HepG2 (cell line): Measurements from ENCODE around the gene GRIK5.

Experiments used
- ATF7 ChIP-seq, 2 experiments: fragments of 450-650 bp in 1 of 2; sonication (generic) in 1 of 2; formaldehyde crosslinking in 1 of 2; IDR thresholded peaks; 2 replicates each; pipeline versions ENCODE4 v1.4.0 to v1.6.1; 2016 to 2020; ENCODE audit warnings: antibody characterized with exemption in 1 of 2, mild to moderate bottlenecking in 1 of 2, missing genetic modification reagents in 1 of 2
- CBX2 ChIP-seq, 2 experiments: fragments of 200-600 bp in 1 of 2; sonication (generic); formaldehyde crosslinking in 1 of 2; IDR thresholded peaks; 2 replicates each; pipeline versions ENCODE4 v1.7.0 to v1.8.1; 2018 to 2022; ENCODE audit warnings: low read depth in 2 of 2, low read length in 1 of 2, mild to moderate bottlenecking in 1 of 2, missing genetic modification reagents in 1 of 2
- EZH2 ChIP-seq: conservative IDR thresholded peaks from 2 replicates; pipeline ENCODE4 v1.6.1; 2012; ENCODE audit warnings: mild to moderate bottlenecking, low read depth, low read length, moderate library complexity
- FOSL2 ChIP-seq: sonication (generic); formaldehyde crosslinking; IDR thresholded peaks from 2 replicates; pipeline ENCODE4 v1.4.0; 2020; ENCODE audit warnings: missing genetic modification reagents
- PCBP2 ChIP-seq: fragments of 200-400 bp; formaldehyde crosslinking; optimal IDR thresholded peaks from 2 replicates; pipeline ENCODE3; 2018; ENCODE audit warnings: low read length, low read depth; ENCODE audit not compliant: poor library complexity, severe bottlenecking
- RFXAP ChIP-seq: sonication (generic); formaldehyde crosslinking; IDR thresholded peaks from 2 replicates; pipeline ENCODE4 v1.4.0; 2020; ENCODE audit warnings: missing genetic modification reagents, borderline replicate concordance
- SIN3A ChIP-seq: IDR thresholded peaks from 2 replicates; pipeline ENCODE4 v1.6.1; 2011; ENCODE audit warnings: low read depth, mild to moderate bottlenecking, control low read depth, low read length, borderline replicate concordance
- ZBTB8A ChIP-seq: sonication (generic); formaldehyde crosslinking; IDR thresholded peaks from 2 replicates; pipeline ENCODE4 v1.4.0; 2020; ENCODE audit warnings: mild to moderate bottlenecking, low read depth, missing genetic modification reagents, borderline replicate concordance
- ZNF7 ChIP-seq: IDR thresholded peaks from 2 replicates; pipeline ENCODE4 v1.6.1; 2016; ENCODE audit warnings: missing biosample characterization, missing genetic modification reagents
- ZNF780A ChIP-seq: sonication (generic); formaldehyde crosslinking; IDR thresholded peaks from 2 replicates; pipeline ENCODE4 v1.8.0; 2022; ENCODE audit warnings: mild to moderate bottlenecking, missing genetic modification reagents, moderate library complexity
- ZSCAN20 ChIP-seq: sonication (generic); formaldehyde crosslinking; IDR thresholded peaks from 2 replicates; pipeline ENCODE4 v1.4.0; 2020; ENCODE audit warnings: missing genetic modification reagents, mild to moderate bottlenecking, borderline replicate concordance
- TF ChIP-seq, protein P1 (sequence below): sonication (generic); formaldehyde crosslinking; IDR thresholded peaks from 2 replicates; pipeline ENCODE4 v1.4.0; 2020; ENCODE audit warnings: missing genetic modification reagents
- TF ChIP-seq, protein P2 (sequence below): sonication (generic); formaldehyde crosslinking; IDR thresholded peaks from 2 replicates; pipeline ENCODE4 v1.8.0; 2022; ENCODE audit warnings: mild to moderate bottlenecking, missing genetic modification reagents
- TF ChIP-seq, protein P3 (sequence below), 2 experiments: IDR thresholded peaks; 2 replicates each; pipeline ENCODE4 v1.6.1; 2011 to 2012; ENCODE audit warnings: low read length in 2 of 2, borderline replicate concordance in 1 of 2, low read depth in 1 of 2, mild to moderate bottlenecking in 1 of 2, moderate library complexity in 1 of 2

DNA sequence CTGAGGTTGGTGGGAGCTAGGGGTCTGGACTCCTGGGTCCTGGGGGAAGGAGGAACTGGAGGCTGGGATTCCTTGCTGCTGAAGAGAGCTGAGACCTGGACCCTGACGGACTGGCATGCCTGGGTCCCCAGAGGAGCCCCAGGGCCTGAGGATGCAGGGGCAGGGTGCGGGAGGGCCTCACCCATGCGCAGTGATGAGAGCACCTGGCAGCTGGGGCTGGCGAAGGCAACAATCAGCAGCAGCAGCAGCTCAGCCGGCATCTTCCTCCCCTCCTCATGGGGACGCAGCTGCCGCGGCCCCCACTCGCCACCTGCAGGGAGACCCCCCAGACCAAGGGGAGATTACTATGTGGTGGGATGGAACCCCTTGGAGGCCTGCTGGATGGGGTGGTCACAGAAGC lies 4.5 kb downstream of the GRIK5 start:
- TF ChIP-seq, protein P1, sequence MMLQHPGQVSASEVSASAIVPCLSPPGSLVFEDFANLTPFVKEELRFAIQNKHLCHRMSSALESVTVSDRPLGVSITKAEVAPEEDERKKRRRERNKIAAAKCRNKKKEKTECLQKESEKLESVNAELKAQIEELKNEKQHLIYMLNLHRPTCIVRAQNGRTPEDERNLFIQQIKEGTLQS (CRISPR knock-in tag), result no peak
- no peak for TF ChIP-seq EZH2
- TF ChIP-seq, protein P2, sequence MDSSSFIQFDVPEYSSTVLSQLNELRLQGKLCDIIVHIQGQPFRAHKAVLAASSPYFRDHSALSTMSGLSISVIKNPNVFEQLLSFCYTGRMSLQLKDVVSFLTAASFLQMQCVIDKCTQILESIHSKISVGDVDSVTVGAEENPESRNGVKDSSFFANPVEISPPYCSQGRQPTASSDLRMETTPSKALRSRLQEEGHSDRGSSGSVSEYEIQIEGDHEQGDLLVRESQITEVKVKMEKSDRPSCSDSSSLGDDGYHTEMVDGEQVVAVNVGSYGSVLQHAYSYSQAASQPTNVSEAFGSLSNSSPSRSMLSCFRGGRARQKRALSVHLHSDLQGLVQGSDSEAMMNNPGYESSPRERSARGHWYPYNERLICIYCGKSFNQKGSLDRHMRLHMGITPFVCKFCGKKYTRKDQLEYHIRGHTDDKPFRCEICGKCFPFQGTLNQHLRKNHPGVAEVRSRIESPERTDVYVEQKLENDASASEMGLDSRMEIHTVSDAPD (CRISPR knock-in tag), result no peak
- TF ChIP-seq ZNF7 (CRISPR knock-in tag), result no peak
- no peak for TF ChIP-seq CBX2 (IDR thresholded peaks at IDR 0.05; ENCODE audit: low read depth, low read length)
- no peak for TF ChIP-seq CBX2 (CRISPR knock-in tag; IDR thresholded peaks at IDR 0.05; ENCODE audit: low read depth)
- no peak for TF ChIP-seq SIN3A
- TF ChIP-seq RFXAP (CRISPR knock-in tag), result no peak
- no peak for TF ChIP-seq PCBP2
- no peak for TF ChIP-seq ATF7 (IDR thresholded peaks at IDR 0.05)
- no peak for TF ChIP-seq ATF7 (CRISPR knock-in tag; IDR thresholded peaks at IDR 0.05)
- no peak for TF ChIP-seq ZBTB8A (CRISPR knock-in tag)
- TF ChIP-seq, protein P3, sequence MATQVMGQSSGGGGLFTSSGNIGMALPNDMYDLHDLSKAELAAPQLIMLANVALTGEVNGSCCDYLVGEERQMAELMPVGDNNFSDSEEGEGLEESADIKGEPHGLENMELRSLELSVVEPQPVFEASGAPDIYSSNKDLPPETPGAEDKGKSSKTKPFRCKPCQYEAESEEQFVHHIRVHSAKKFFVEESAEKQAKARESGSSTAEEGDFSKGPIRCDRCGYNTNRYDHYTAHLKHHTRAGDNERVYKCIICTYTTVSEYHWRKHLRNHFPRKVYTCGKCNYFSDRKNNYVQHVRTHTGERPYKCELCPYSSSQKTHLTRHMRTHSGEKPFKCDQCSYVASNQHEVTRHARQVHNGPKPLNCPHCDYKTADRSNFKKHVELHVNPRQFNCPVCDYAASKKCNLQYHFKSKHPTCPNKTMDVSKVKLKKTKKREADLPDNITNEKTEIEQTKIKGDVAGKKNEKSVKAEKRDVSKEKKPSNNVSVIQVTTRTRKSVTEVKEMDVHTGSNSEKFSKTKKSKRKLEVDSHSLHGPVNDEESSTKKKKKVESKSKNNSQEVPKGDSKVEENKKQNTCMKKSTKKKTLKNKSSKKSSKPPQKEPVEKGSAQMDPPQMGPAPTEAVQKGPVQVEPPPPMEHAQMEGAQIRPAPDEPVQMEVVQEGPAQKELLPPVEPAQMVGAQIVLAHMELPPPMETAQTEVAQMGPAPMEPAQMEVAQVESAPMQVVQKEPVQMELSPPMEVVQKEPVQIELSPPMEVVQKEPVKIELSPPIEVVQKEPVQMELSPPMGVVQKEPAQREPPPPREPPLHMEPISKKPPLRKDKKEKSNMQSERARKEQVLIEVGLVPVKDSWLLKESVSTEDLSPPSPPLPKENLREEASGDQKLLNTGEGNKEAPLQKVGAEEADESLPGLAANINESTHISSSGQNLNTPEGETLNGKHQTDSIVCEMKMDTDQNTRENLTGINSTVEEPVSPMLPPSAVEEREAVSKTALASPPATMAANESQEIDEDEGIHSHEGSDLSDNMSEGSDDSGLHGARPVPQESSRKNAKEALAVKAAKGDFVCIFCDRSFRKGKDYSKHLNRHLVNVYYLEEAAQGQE (IDR thresholded peaks at IDR 0.05; ENCODE audit: borderline replicate concordance in 1 of 2, low read depth in 1 of 2, low read length in 2 of 2), result no peak
- TF ChIP-seq ZNF780A, result no peak
- no peak for TF ChIP-seq ZSCAN20 (CRISPR knock-in tag)
- no peak for TF ChIP-seq FOSL2 (CRISPR knock-in tag)
